22Rv1 (cell line): ENCODE data around the gene SSC4D.

Experiments used
- ZFX ChIP-seq: fragments of 450-650 bp; IDR thresholded peaks from 2 replicates; pipeline ENCODE4 v1.6.1; 2017; ENCODE audit warnings: antibody characterized with exemption, borderline replicate concordance
- TF ChIP-seq, protein P1 (sequence below): fragments of 450-650 bp; IDR thresholded peaks from 2 replicates; pipeline ENCODE4 v1.5.1; 2017; ENCODE audit warnings: mild to moderate bottlenecking

DNA sequence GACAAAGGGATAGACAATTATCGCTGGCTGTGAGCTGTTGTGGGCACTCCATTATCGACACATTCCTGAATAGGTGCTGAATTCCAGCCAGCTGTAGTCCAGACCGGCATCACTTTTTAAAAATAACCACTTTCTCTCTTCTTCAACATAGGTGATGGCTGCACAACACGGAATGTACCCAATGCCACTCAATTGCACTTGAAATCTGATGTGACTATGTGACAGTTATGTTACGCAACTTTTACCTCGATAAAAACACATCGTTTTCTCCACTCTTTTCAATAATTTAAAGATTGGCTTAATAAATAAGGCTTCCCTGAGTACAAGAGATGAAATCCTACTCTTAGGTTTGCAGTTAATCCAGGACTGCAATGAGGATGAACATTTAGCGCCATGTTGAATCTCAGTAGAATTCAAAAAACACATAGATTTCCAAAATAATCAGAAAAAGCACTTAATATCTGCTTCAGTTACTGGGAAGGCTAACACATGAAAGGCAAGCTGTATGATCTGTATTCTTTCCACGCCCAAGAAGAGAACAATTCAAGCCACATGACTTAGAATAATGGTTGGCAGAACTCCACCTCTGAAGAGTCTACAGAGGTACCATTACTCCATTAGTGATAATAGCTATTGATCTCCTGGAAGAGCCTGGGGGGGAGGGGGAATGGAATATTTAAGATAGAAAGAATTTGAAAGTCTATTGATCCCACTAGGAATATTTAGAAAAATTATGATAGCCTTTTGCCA lies 54.3 kb downstream of the SSC4D start:
- TF ChIP-seq, protein P1, sequence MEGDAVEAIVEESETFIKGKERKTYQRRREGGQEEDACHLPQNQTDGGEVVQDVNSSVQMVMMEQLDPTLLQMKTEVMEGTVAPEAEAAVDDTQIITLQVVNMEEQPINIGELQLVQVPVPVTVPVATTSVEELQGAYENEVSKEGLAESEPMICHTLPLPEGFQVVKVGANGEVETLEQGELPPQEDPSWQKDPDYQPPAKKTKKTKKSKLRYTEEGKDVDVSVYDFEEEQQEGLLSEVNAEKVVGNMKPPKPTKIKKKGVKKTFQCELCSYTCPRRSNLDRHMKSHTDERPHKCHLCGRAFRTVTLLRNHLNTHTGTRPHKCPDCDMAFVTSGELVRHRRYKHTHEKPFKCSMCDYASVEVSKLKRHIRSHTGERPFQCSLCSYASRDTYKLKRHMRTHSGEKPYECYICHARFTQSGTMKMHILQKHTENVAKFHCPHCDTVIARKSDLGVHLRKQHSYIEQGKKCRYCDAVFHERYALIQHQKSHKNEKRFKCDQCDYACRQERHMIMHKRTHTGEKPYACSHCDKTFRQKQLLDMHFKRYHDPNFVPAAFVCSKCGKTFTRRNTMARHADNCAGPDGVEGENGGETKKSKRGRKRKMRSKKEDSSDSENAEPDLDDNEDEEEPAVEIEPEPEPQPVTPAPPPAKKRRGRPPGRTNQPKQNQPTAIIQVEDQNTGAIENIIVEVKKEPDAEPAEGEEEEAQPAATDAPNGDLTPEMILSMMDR, result no peak
- no peak for TF ChIP-seq ZFX
